Measurements from ENCODE around the gene TMEM60.

DNA sequence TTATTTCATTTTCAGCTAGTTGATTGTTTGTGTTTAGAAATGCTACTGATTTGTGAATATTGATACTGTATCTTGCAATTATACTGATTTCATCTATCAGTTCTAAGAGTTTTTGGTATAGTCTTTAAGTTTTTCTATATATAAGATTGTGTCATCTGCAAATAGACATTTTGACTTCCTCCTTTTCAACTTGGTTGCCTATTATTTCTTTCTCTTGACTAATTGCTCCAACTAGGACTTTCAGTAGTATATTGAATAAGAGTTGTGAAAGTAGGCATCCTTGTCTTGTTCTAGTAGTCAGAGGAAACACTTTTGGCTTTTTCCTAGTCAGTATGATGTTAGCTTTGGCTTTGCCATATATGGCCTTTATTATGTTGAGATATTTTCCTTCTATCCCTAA is 20.8 kb upstream of the TMEM60 start:
- TF ChIP-seq CTCF (IDR thresholded peaks at IDR 0.05) (no peak), POLR2A (IDR thresholded peaks at IDR 0.05) (no peak)
